Right renal pelvis (tissue), 4 donors: ENCODE data around the gene INTS4. TPM values are rescaled to one million over a fixed set of nuclear protein-coding genes. Genes with fewer than 3 reads are reported as not detected.
A peak's percentile ranks its signal among the peaks of the same experiment; 100 is the strongest.
"Not testable (repeated sequence)": the region's sequence is repeated elsewhere in the genome, so short reads cannot be mapped to it uniquely, and the experiment has no call there.

ENCODE experiments used
- DNase-seq, 4 donors: peaks; one replicate each; pipeline ENCODE4 v3.0.0-alpha.2; 2013; ENCODE audit warnings: low read depth in 4 of 4, low spot score in 3 of 4, missing footprints in 1 of 4
- polyA plus RNA-seq, 4 donors: library from polyadenylated mRNA; unstranded; fragments of 120-200 nt; gene quantifications; one replicate each; pipeline ENCODE4 v1.2.1, GENCODE V29; 2013; ENCODE audit not compliant: insufficient read length in 4 of 4

Gene INTS4
- polyA plus RNA-seq, 4 donors: 36.6 to 44.4 (median 39.6) TPM

- DNase-seq: no peak
These were observed 33.3 kb upstream of the INTS4 start for GRCh38 chr11:78027759-78028158.

DNA sequence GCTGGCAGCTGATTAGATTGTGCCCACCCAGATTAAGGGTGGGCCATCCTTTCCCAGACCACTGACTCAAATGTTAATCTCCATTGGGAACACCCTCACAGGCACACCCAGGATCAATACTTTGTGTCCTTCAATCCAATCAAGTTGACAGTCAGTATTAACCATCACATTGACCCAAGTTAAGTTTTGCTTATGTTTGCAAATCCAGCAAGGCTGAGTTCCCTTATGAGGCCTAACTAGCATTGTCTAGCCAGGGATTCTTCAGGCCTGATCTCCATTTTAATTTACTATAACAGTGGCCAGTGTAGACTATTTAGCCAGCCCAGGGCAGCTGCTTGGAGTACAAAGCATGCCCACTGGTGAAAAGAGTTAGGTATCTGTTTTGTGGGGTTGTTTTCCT is 30.9 kb upstream of the INTS4 start:
- DNase-seq: no peak

GRCh38 chr11:78023426-78023825 is 29.0 kb upstream of the INTS4 start:
- DNase-seq: no peak

GRCh38 chr11:78022397-78023396 is 28.2 kb upstream of the INTS4 start, which contains the start of gene KCTD14:
Gene KCTD14 (minus strand): TSS chr11:78023276. CDS start chr11:78023249, 27 bp downstream.
- DNase-seq: no peak

DNA sequence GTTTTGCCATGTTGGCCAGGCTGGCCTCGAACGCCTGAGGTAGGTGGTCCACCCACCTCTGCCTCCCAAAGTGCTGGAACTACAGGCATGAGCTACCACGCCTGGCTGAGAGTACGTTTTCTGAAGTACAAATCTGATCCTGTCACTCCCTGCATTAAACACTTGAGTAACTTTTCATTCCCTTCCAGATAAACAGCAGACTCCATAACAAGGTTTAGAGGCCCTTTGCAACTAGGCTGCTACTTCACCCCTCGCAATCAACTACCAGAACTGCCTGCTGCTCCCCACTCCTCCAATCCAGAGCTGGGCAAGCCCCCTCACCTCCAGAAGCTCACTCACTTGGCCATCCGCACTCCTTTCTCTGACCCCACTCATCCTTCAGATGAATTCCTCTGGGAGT is 27.1 kb upstream of the INTS4 start:
- DNase-seq: no peak

GRCh38 chr11:78020246-78020645 is 25.8 kb upstream of the INTS4 start:
- DNase-seq: no peak

- DNase-seq: no peak
These were observed 25.3 kb upstream of the INTS4 start for GRCh38 chr11:78019808-78020207.

DNA sequence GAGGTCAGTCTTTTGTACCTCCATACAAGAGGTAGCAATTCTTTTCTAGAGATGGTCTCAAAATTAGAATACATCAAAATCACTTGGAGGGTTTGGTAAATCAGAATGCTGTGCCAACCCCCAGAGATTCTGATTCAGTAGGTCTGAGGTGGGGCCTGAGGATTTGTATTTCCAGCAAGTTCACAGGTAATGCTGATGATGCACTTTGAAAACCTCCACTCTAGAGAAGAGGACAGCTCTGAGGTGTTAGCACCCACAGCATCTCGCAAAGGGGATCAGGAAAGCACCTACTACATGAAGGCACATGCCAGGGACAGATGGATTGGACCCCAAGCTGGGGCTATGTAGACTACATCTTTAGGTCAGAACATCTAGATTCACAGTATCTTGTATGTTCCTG is 21.4 kb upstream of the INTS4 start:
- no peak for DNase-seq

DNA sequence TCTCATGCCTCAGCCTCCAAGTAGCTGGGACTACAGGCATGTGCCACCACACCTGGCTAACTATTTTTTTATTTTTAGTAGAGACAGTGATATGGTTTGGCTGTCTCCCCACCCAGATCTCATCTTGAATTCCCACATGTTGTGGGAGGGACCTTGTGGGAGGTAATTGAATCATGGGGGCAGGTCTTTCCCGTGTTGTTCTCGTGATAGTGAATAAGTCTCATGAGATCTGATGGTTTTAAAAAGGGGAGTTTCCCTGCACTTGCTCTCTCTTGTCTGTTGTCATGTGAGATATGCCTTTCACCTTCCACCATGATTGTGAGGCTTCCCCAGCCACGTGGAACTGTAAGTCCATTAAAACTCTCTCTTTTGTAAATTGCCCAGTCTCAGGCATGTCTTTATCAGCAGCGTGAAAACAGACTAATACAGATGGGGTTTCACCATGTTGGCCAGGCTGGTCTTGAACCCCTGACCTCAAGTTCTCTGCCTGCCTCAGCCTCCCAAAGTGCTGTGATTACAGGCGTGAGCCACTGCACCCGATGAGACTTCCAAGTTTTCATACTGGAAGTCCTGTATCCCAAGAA is 20.6 kb upstream of the INTS4 start:
- DNase-seq: not testable (repeated sequence)

GRCh38 chr11:78011301-78011700 is 16.8 kb upstream of the INTS4 start:
- DNase-seq: no peak

- no peak for DNase-seq
These were observed 16.3 kb upstream of the INTS4 start for GRCh38 chr11:78010755-78011154.

DNA sequence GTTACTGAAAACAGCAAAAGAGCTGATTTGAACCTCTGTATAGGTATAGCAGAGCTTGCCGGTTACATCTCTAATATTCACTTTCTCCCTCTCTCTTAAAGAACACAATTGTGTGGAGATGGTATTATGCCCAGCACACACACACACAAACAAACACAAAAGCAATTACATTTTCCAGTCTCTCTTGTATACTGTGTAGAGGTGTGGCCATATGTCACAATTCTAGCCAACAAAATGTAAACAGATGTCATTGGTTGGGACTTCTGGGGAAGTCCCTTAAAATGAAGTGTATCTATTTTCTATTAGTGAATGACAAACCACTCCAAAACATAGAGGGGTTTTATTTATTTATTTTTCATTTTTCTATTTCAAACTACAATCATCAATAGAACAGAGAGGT is 15.8 kb upstream of the INTS4 start:
- no peak for DNase-seq

DNA sequence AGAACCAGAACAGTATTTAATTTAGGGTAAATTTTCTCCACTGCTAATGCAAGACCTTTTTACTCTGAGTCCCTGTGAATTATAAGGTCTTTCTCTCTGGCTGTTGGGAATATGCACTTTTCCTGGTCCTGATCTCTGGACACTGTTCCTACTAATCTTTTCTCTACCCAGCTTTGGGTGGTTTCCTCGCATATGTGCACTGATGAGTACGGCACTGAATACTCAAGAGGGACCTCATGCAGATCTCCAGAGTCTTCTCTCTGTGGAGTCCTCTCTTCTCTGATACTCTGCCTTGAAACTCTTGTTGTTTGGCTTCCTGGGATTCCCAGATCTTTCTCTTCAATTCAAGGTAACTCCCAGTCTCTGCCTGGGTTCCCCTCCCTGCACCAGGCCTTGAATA is 14.6 kb upstream of the INTS4 start:
- DNase-seq: no peak

DNA sequence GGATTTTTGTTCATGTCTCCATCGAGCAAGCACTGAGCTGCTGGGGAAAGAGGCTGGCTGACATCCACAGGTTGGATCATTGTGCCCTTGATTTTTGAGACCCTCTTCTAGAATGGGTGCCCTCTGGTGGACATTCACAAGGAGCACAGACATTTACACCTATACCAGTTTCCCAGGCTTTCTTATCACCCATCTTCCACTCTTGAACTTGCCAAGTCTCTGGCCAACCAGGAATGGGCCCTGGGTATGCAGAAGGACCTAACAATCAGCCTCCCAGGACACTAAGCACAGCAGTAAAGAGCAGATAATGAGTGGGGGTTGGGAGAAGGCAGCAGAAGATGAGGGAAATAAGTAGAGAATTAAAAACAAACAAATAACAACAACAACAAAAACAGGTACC is 5.7 kb upstream of the INTS4 start:
- no peak for DNase-seq

DNA sequence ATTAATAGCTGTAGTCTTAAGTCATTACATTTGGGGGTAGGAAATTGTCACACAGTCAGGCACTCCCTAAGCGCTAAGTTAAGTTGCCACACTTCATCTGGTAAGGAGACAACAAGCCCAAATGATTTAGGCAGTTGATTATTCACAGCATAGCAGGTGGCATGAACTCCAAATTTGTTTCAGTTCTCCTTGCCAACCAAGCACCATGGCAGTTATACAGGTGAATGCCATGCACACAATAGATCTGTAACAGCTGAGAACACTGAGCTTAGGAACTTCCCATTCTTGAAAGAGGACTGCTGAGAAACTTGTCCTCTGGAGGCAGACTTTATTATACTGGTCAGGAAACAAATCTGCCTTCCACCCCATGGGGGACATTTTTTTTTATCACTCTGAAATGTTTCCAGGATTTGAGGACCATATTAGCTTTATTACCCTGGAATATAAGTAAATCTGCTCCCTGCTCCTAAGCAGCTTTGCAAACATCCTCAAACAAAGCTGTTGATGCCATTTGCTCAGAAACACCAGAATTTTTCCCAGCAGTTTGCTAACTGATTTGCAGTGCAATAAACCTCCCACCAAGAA is 5.1 kb upstream of the INTS4 start:
- no peak for DNase-seq

DNA sequence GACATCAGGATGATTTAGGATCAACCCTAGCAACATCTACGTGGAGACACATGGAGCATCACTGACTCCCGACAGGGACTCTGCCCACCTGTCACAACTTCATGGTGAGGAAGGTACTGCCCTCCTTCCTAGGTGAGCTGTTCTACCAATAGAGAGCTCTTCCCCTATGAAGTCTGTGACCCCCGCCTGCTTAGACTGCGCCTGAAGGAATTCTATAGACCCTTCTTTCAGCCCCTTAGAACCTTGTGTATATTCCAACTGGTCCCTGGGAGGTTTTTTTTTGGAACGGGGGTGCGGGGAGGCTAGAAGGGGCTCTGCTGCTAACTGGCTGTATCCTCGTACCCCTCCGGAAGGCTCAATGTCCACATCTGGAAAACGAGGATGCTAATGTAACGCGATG is 566 bp downstream of the INTS4 start:
- DNase-seq: peak in 1 of 4 donors; percentile 3

DNA sequence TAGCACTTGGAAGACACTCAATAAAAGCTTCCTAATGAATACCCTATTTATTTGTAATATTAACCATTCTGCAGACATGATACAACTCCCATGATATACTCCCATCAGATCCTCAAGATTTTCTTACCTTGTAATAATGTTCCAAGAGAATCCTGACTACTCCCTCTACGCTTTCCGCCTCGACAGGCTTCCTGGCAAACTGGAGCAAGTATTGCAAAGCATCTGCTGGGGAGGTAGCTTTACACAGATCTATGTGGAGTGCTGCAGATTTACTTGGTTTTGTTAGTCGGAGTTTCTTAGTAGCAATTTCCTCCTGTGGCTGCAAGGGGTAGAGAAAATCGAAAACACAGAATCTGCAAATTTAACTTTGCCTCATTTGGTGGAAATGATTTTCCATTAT is 3.5 kb downstream of the INTS4 start:
- DNase-seq: no peak

DNA sequence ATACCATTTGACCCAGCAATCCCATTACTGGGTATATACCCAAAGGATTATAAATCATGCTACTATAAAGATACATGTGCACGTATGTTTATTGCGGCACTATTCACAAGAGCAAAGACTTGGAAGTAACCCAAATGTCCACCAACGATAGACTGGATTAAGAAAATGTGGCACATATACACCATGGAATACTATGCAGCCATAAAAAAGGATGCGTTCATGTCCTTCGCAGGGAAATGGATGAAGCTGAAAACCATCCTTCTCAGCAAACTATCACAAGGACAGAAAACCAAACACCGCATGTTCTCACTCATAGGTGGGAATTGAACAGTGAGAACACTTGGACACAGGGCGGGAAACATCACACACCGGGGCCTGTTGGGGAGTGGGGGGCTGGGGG is 8.0 kb downstream of the INTS4 start:
- DNase-seq: not testable (repeated sequence)

- no peak for DNase-seq
These were observed 13.0 kb downstream of the INTS4 start for GRCh38 chr11:77981346-77981947.

GRCh38 chr11:77968337-77968736 is 26.1 kb downstream of the INTS4 start:
- no peak for DNase-seq

- no peak for DNase-seq
These were observed 26.7 kb downstream of the INTS4 start for GRCh38 chr11:77967753-77968152.
